Endothelial cell of umbilical vein (primary cell): ENCODE measurements around the gene NWD2. TPM values are rescaled to one million over a fixed set of nuclear protein-coding genes. Genes with fewer than 3 reads are reported as not detected.

Experiments used
- BruUV-seq: library from RNA; stranded (reverse); fragments of 400-500 nt; replicated peaks from 2 replicates; lab custom pipeline; 2021; lab: Mats Ljungman, UMichigan
- CTCF ChIA-PET: fragments of 300-600, 350-600 bp; sonication (Branson Sonifier 250); formaldehyde crosslinking; loops from one replicate; lab custom pipeline; 2021; ENCODE audit warnings: antibody characterized with exemption, inconsistent platforms; lab: Charles Lee
- POLR2A ChIA-PET: fragments of 300-600, 350-600 bp; sonication (Branson Sonifier 250); formaldehyde crosslinking; loops from one replicate; lab custom pipeline; 2021; ENCODE audit warnings: antibody characterized with exemption, inconsistent platforms; lab: Charles Lee
- DNase-seq: peaks from one replicate; pipeline ENCODE4 v3.0.0-alpha.2; 2011; ENCODE audit warnings: low read depth, low spot score
- FAIRE-seq: peaks from 2 replicates; lab custom pipeline; 2011; peaks lifted over from hg19 to GRCh38; lab: Jason Lieb, UNC
- H2AFZ ChIP-seq: 2 replicates; pipeline ENCODE4 v1.6.0; 2012; ENCODE audit warnings: low read depth, low read length, control low read depth, inconsistent platforms
- H3K27ac ChIP-seq: 2 replicates; pipeline ENCODE4 v1.5.1; 2011; ENCODE audit warnings: low read depth, mild to moderate bottlenecking, control low read depth, low read length, moderate library complexity; ENCODE audit not compliant: insufficient read depth
- H3K27me3 ChIP-seq, 2 experiments: 2 replicates each; pipeline versions ENCODE4 v1.6.0 to v1.6.1; 2011; ENCODE audit warnings: low read length in 2 of 2, mixed read lengths in 1 of 2; ENCODE audit not compliant: control insufficient read depth in 2 of 2, insufficient read depth in 2 of 2
- H3K36me3 ChIP-seq, 2 experiments: 2 replicates in 1 of 2; 3 replicates in 1 of 2; pipeline ENCODE4 v1.5.1; 2011; ENCODE audit warnings: low read length in 2 of 2, mild to moderate bottlenecking in 1 of 2, moderate library complexity in 1 of 2; ENCODE audit not compliant: control insufficient read depth in 2 of 2, insufficient read depth in 2 of 2; ENCODE audit errors: extremely low read depth in 1 of 2
- H3K4me1 ChIP-seq: 3 replicates; pipeline ENCODE4 v1.5.1; 2011; ENCODE audit warnings: mild to moderate bottlenecking, low read length; ENCODE audit not compliant: control insufficient read depth, insufficient read depth; ENCODE audit errors: extremely low read depth
- H3K4me2 ChIP-seq: 2 replicates; pipeline ENCODE4 v1.6.1; 2011; ENCODE audit warnings: low read length, control low read depth, mixed read lengths; ENCODE audit not compliant: insufficient read depth
- H3K4me3 ChIP-seq, 3 experiments: fragments of 200-600 bp in 1 of 3; sonication (generic), shearing (Covaris generic) in 1 of 3; replicated peaks in 1 of 3; 2 replicates each; pipeline ENCODE4 v1.5.1; 2011 to 2016; ENCODE audit warnings: control low read depth in 3 of 3, low read length in 3 of 3, mild to moderate bottlenecking in 2 of 3, inconsistent platforms in 1 of 3, low read depth in 1 of 3, moderate library complexity in 1 of 3; ENCODE audit not compliant: insufficient read depth in 1 of 3
- H3K79me2 ChIP-seq: 2 replicates; pipeline ENCODE4 v1.6.0; 2012; ENCODE audit warnings: low read length, inconsistent platforms; ENCODE audit not compliant: control insufficient read depth, insufficient read depth
- H3K9ac ChIP-seq: replicated peaks from 2 replicates; pipeline ENCODE3; 2011; ENCODE audit warnings: low read length, control low read depth; ENCODE audit not compliant: insufficient read depth; ENCODE audit errors: extremely low read depth
- H3K9me1 ChIP-seq: replicated peaks from 3 replicates; pipeline ENCODE4 v1.6.0; 2011; ENCODE audit warnings: mild to moderate bottlenecking, low read length; ENCODE audit not compliant: control insufficient read depth, insufficient read depth; ENCODE audit errors: extremely low read depth
- H3K9me3 ChIP-seq: replicated peaks from 2 replicates; pipeline ENCODE4 v1.5.1; 2012; ENCODE audit warnings: low read length, inconsistent platforms; ENCODE audit not compliant: control insufficient read depth, insufficient read depth
- H4K20me1 ChIP-seq: replicated peaks from 2 replicates; pipeline ENCODE3; 2011; ENCODE audit warnings: mild to moderate bottlenecking, low read length; ENCODE audit not compliant: control insufficient read depth, insufficient read depth; ENCODE audit errors: extremely low read depth
- CTCF ChIP-seq, 2 donors: IDR thresholded peaks; 1 replicate in 1 of 2; 2 replicates in 1 of 2; pipeline ENCODE4 v1.5.1; 2011; ENCODE audit warnings: low read length in 2 of 2, mild to moderate bottlenecking in 2 of 2, moderate library complexity in 2 of 2, control low read depth in 1 of 2, inconsistent platforms in 1 of 2, low read depth in 1 of 2; ENCODE audit not compliant: insufficient read depth in 1 of 2; ENCODE audit errors: extremely low read depth in 1 of 2
- EZH2 ChIP-seq: IDR thresholded peaks from 2 replicates; pipeline ENCODE4 v1.6.1; 2012; ENCODE audit warnings: borderline replicate concordance, low read depth, mild to moderate bottlenecking, moderate library complexity, low read length, inconsistent platforms; ENCODE audit not compliant: severe bottlenecking
- FOS ChIP-seq: IDR thresholded peaks from 2 replicates; pipeline ENCODE4 v1.6.1; 2011; ENCODE audit warnings: mild to moderate bottlenecking, low read length, moderate library complexity, borderline replicate concordance; ENCODE audit not compliant: insufficient read depth
- GATA2 ChIP-seq: IDR thresholded peaks from 2 replicates; pipeline ENCODE4 v1.7.0; 2011; ENCODE audit warnings: low read depth, mild to moderate bottlenecking, moderate library complexity, mixed read lengths, low read length; ENCODE audit not compliant: insufficient read length, insufficient read depth
- JUN ChIP-seq: IDR thresholded peaks from 2 replicates; pipeline ENCODE4 v1.6.1; 2011; ENCODE audit warnings: borderline replicate concordance, low read depth; ENCODE audit not compliant: insufficient read length, insufficient read depth
- MAX ChIP-seq: IDR thresholded peaks from 2 replicates; pipeline ENCODE4 v1.6.1; 2011; ENCODE audit not compliant: insufficient read depth, insufficient read length
- MYC ChIP-seq: IDR thresholded peaks from one replicate; pipeline ENCODE4 v1.6.1; 2011; ENCODE audit warnings: mild to moderate bottlenecking, low read depth, low read length
- POLR2A ChIP-seq: IDR thresholded peaks from 2 replicates; pipeline ENCODE4 v1.6.1; 2012; ENCODE audit warnings: low read depth, mild to moderate bottlenecking, control low read depth, low read length
- POLR2AphosphoS5 ChIP-seq: IDR thresholded peaks from 2 replicates; pipeline ENCODE4 v1.6.1; 2012; ENCODE audit warnings: low read depth, mild to moderate bottlenecking, control low read depth, low read length, moderate library complexity; ENCODE audit not compliant: insufficient read depth
- dilution Hi-C: fragments of 300-500 bp; cut with MboI; formaldehyde crosslinking; loops from one replicate; pipeline ENCODE4 v1.15.0; 2019; ENCODE audit warnings: low sequenced_read_pairs; ENCODE audit not compliant: extremely low pct_ligation_motif_present
- intact Hi-C: fragments of 100-400 bp; cut with micrococcal nuclease; formaldehyde crosslinking; loops from one replicate; pipeline ENCODE4 v1.10.0; 2022
- polyA plus RNA-seq, 4 experiments: library from polyadenylated mRNA; depleted of rRNA in 3 of 4; stranded (reverse) in 3 of 4; unstranded in 1 of 4; fragments of >200 nt; gene quantifications; 2 replicates each; pipeline versions ENCODE4 v1.2.1 to v1.2.3, GENCODE V29; 2011 to 2012; ENCODE audit warnings: missing spikeins in 1 of 4
- total RNA-seq: library from RNA; stranded (reverse); gene quantifications from 2 replicates; pipeline ENCODE4 v1.2.3, GENCODE V29; 2021

The NWD2 gene
- total and polyA plus RNA-seq, 2 donors (not counting 3 experiments of a cell fraction or from before 2014, with no cell fraction given), result not detected

GRCh38 chr4:37322122-37322521, 77.6 kb downstream of the NWD2 start:
- TF ChIP-seq CTCF (IDR thresholded peaks at IDR 0.05; ENCODE audit: extremely low read depth in 1 of 2, insufficient read depth in 1 of 2, low read depth in 1 of 2, low read length in 2 of 2) (no peak), MAX (no peak), FOS (no peak), POLR2AphosphoS5 (no peak), EZH2 (no peak), GATA2 (no peak), POLR2A (no peak), MYC (no peak), JUN (no peak)
- FAIRE-seq, result no peak
- H3K4me3 ChIP-seq, result no peak overlapping the region
- intact Hi-C loops (no loop called here), dilution Hi-C loops (no loop called here)
- H3K4me1 ChIP-seq, result no peaks in the 10 kb centered on the region
- no peaks in the 10 kb centered on the region for H3K9me3 ChIP-seq
- H4K20me1 ChIP-seq, result no peaks in the 10 kb centered on the region
- DNase-seq, result no peak
- no peaks in the 10 kb centered on the region for H3K27me3 ChIP-seq
- H2AFZ ChIP-seq, result no peak overlapping the region
- no peaks in the 10 kb centered on the region for H3K9me1 ChIP-seq
- no peaks in the 10 kb centered on the region for H3K79me2 ChIP-seq
- BruUV-seq, result no TSS peak
- POLR2A ChIA-PET, result no interaction called here
- H3K9ac ChIP-seq, result no peak overlapping the region
- no peak overlapping the region for H3K27ac ChIP-seq
- CTCF ChIA-PET, result no interaction called here
- no peaks in the 10 kb centered on the region for H3K36me3 ChIP-seq
- H3K4me2 ChIP-seq, result no peak overlapping the region
